ENCODE results near the gene FILIP1L.

The FILIP1L gene

DNA sequence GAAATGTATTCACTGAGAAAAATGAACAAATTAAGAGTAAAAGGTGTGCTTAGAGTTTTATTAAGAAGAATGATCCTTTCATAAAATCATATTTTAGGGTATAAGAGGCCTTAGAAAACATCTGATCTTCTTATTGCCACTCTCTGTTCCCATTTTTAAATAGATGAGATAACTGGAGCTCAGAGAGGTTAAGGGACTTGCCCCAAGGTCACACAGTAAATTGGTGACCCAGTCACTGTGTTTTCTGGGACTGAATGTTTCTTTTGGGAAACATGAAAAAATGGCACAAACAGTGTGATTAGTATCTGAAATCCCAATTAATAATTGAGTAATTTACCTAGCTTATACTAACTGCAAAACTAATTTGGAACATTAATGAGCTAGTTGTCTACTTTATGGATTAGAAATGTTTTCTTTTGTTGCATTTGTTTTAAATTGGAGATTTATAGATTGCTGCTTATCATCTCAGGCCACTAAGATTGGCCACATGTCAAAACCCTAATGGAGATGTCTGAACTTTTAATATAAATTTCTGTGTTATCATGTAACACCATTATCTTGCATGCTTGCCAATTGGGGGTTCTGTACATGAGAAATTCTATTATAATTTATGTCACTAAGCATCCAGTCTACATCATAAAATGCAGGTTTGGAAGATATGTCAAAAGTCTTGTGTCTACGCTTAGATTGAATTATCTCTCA lies 231.7 kb downstream of the FILIP1L start:
- DNase-seq, result no peak

DNA sequence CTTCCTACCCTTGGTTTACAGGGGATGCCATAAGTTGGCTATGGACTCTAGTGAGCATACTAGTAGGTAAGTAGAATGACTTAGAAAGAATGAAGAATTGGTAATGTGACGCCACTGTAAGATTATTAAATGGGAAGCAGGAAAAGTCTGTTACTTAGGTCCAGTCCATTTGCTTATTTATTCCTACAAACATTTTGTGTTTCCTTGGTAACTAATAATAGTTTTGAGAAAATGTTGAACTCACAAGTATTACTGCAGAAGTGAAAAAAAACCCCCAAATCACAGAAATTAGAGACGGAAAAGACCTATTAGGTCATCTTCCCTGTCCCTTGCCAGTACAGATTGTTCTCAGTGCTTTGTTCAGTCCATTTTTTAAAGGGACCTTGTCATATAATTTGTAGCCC lies 233.2 kb downstream of the FILIP1L start:
- DNase-seq, result no peak

- DNase-seq, result no peak
Measured at GRCh38 chr3:99879275-99879674, 235.0 kb downstream of the FILIP1L start.

- no peak for DNase-seq
Measured at GRCh38 chr3:99878005-99878404, 236.3 kb downstream of the FILIP1L start.

GRCh38 chr3:99877031-99877579 lies 237.2 kb downstream of the FILIP1L start:
- no peak for DNase-seq

GRCh38 chr3:99875929-99876841 lies 238.1 kb downstream of the FILIP1L start:
- DNase-seq, result peak; percentile 51

GRCh38 chr3:99875581-99875928 lies 238.7 kb downstream of the FILIP1L start:
- no peak for DNase-seq

- DNase-seq, result no peak
Measured at GRCh38 chr3:99874237-99875002, 239.9 kb downstream of the FILIP1L start.

GRCh38 chr3:99873269-99874102 lies 240.8 kb downstream of the FILIP1L start:
- DNase-seq, result no peak

DNA sequence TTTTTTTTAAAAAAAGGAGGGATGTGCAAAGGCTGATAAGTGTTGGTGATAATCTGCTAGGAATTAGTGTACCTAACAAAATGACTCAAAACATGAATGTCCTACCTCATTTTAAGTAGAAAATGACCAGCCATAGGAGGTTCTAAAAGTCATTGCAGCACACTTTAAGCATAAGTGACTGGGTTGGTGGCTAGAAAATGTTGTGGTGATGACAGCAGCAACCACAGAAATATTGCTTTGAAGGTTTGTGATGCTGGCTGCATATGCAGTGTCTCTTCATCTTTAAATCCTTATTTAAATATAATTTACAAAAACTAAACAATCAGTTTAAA lies 241.4 kb downstream of the FILIP1L start:
- DNase-seq, result no peak

DNA sequence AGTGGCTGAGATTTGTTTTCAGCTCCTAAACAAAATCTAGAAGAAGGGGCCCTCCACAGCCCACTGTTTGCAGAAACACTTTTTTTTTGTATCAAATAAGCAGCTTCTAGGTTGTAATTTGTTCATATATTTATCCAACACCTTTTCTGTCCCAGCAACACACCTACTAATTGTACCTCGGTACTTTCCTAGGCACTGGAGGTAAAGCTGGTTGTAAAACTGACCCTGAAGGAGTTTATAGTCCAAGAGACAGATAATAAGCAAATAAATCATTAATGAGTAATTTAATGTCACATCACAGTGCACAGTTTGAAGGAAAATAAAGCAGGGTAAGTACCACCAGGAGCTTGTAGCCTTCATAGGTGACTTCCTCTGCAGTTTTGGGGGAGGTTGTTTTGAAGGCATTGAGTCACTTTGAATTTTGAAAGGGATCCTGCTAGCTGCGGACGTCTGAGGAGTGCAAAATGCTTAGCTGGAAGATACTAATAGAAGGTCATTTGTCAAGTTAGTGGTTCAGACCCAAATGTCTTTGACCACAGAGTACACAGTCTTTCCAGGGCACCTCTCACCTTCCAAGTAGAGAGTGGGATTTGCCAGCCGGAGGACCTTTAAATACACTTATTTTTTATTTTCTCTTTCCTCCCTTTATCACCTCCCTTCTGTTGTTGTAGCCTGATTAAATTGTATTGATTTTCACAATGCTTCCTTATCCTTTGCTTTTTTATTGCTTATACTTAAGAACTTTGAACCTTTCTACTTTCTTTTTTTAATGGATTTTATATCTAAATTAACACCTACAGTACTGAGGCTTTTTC lies 242.9 kb downstream of the FILIP1L start:
- no peak for DNase-seq

DNA sequence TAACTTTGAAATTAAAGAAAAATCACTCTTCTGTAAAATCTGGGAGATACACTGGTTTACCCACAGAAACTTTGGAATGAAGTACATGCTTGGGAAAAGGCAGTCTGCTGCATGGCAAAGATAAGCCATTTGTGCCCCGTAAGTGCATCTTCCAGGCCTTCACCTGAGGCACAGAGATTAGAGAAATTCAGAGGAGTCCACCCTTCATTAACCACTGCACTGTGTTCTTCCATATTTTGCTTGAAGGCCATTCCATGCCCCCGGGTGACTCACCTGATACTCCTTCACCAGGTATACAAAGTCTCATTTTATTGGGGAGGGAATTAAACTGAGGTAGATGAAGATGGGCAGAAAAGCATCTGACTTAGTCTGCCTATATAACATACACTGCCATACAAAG lies 243.6 kb downstream of the FILIP1L start:
- DNase-seq, result no peak

DNA sequence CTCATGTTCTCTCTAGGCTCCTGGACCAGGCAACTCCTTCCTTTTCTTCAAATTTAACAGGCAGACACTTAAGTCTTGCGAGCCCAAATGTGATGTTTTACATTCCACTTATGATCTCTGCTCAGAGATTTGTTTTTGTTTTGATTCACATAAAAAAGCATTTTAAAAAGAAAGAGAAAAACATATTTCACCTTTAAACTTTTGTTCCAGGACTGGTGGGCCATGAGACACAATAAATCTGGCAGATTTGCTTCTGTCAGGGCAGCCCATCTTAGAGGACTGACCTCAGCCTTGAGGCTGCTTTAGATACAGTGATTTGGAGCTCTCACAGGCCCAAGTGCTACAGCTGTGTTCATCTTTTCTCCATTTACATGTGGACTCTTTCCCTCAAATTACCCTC lies 244.7 kb downstream of the FILIP1L start:
- DNase-seq, result no peak

- DNase-seq, result no peak
Measured at GRCh38 chr3:99868311-99868646, 246.0 kb downstream of the FILIP1L start.

GRCh38 chr3:99867594-99868310 lies 246.5 kb downstream of the FILIP1L start:
- DNase-seq, result no peak

DNA sequence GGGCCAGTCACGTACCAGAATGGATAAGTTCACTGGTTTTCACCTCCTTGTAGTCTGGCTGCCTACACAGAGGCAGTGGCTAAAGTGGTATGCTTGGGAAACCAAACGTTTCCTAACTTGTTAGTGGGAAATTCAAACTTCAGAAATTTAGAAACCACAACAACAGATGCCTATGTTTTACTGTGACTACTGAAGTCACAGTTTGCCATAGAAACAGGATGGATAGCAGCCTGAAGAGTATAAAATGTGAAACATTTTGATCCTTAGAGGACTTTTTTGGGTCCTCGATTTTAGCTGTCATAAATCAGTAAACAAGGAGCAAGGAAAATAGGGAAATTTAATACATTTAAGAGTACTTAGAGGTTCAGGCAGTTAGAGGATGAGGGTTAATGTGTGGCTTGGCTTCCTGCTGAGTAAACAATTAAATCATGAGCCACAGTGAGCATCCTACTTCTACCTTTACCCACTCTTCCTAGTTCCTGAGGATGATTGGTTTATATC lies 248.0 kb downstream of the FILIP1L start:
- DNase-seq, result no peak

- DNase-seq, result no peak
Measured at GRCh38 chr3:99865321-99865720, 249.0 kb downstream of the FILIP1L start.

GRCh38 chr3:99864289-99864688 lies 250.0 kb downstream of the FILIP1L start:
- DNase-seq, result no peak

DNA sequence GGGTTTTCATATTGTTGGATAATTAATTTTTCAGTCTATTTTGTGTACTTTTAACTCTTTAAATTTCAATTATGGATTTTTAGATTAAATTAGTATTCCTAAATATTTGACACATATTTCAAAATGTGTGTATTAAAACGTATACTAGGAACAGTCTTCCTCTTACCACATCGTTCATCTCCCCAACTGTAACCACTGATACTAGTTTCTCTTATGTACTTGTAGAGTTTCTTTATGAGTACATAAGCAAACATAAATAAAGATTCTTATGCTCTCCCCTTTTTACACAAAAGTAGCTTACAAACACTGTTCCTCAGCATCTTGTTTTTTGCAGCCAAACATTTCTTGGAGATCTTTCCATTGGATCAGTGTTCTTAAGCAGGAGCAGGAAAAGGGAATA lies 250.7 kb downstream of the FILIP1L start:
- DNase-seq, result no peak

GRCh38 chr3:99863002-99863401 lies 251.3 kb downstream of the FILIP1L start:
- no peak for DNase-seq

- no peak for DNase-seq
Measured at GRCh38 chr3:99862208-99862607, 252.1 kb downstream of the FILIP1L start.
